Neural crest cell (in vitro differentiated cells): Measurements from ENCODE around the gene STX2. TPM values are rescaled to one million over a fixed set of nuclear protein-coding genes. Genes with fewer than 3 reads are reported as not detected.
"Not testable (repeated sequence)": the region's sequence is repeated elsewhere in the genome, so short reads cannot be mapped to it uniquely, and the experiment has no call there.

ENCODE experiments used
- DNase-seq: peaks from one replicate; pipeline ENCODE4 v3.0.0; 2021; ENCODE audit warnings: low read depth, mixed read lengths, low spot score
- H3K27ac Mint-ChIP-seq: one replicate; pipeline ENCODE4 v1.8.0; 2021; ENCODE audit warnings: mild to moderate bottlenecking, mixed read lengths; ENCODE audit not compliant: unreplicated experiment
- H3K27me3 Mint-ChIP-seq: 2 replicates; pipeline ENCODE4 v1.8.0; 2021; ENCODE audit warnings: low read depth, mild to moderate bottlenecking, mixed read lengths
- H3K36me3 Mint-ChIP-seq: 2 replicates; pipeline ENCODE4 v1.8.0; 2021; ENCODE audit warnings: low read depth, mild to moderate bottlenecking, mixed read lengths
- H3K4me1 Mint-ChIP-seq: 2 replicates; pipeline ENCODE4 v1.8.0; 2021; ENCODE audit warnings: mixed read lengths
- H3K4me3 Mint-ChIP-seq: one replicate; pipeline ENCODE4 v1.8.0; 2021; ENCODE audit warnings: mild to moderate bottlenecking, mixed read lengths
- H3K9me3 Mint-ChIP-seq: 2 replicates; pipeline ENCODE4 v1.8.0; 2021; ENCODE audit warnings: mixed read lengths
- CTCF ChIP-seq: fragments of 200-600 bp; sonication (generic); conservative IDR thresholded peaks from 2 replicates; pipeline ENCODE4 v1.5.0; 2021; ENCODE audit warnings: antibody characterized with exemption, mild to moderate bottlenecking
- long read RNA-seq: library from polyadenylated mRNA; unstranded; transcript quantifications from one replicate; pipeline ENCODE4 v2.0.0, GENCODE V29; 2020
- total RNA-seq: library from RNA; stranded (reverse); gene quantifications from 2 replicates; pipeline ENCODE4 v1.2.1, GENCODE V29; 2021

STX2 gene
- total RNA-seq: 31.0 and 32.7 TPM in 2 replicates
- long read RNA-seq, partial matches to known transcripts: 1 of 3 reads
- long read RNA-seq, other reads (novel, unspliced or antisense): 0 of 3 reads

GRCh38 chr12:130838951-130839769 is at the start of gene STX2:
Gene STX2 (minus strand): TSS chr12:130839250. CDS start chr12:130839099, 151 bp downstream.
- Mint-ChIP-seq H3K27ac (peak within 1 kb of the TSS; percentile 71), H3K4me1 (peaks cover 34% of the 10 kb centered on the region), H3K36me3 (no peaks in the 10 kb centered on the region), H3K4me3 (peak within 1 kb of the TSS; percentile 92), H3K27me3 (no peaks in the 10 kb centered on the region), H3K9me3 (no peaks in the 10 kb centered on the region)
- peak; percentile 28 for TF ChIP-seq CTCF
- DNase-seq: peak; percentile 85

- H3K4me3 Mint-ChIP-seq: not testable (repeated sequence)
These were observed 48.1 kb upstream of the STX2 start for GRCh38 chr12:130887190-130887589.

GRCh38 chr12:130881548-130881947 is 42.5 kb upstream of the STX2 start:
- H3K36me3 Mint-ChIP-seq: peaks cover 9% of the 10 kb centered on the region
- H3K4me1 Mint-ChIP-seq: peaks cover 16% of the 10 kb centered on the region
- TF ChIP-seq CTCF: no peak
- H3K4me3 Mint-ChIP-seq: no peak overlapping the region
- no peak overlapping the region for H3K27ac Mint-ChIP-seq
- H3K9me3 Mint-ChIP-seq: no peaks in the 10 kb centered on the region
- no peak for DNase-seq
- peaks cover 16% of the 10 kb centered on the region for H3K27me3 Mint-ChIP-seq

More at GRCh38 chr12:130887190-130887589, 48.1 kb upstream of the STX2 start:
- not testable (repeated sequence) for DNase-seq, H3K27ac Mint-ChIP-seq, H3K27me3 Mint-ChIP-seq, H3K36me3 Mint-ChIP-seq, H3K4me1 Mint-ChIP-seq, H3K9me3 Mint-ChIP-seq

GRCh38 chr12:130881046-130881445 is 42.0 kb upstream of the STX2 start:
- Mint-ChIP-seq H3K4me1 (peaks cover 19% of the 10 kb centered on the region), H3K4me3 (no peak overlapping the region), H3K36me3 (peaks cover 12% of the 10 kb centered on the region), H3K9me3 (no peaks in the 10 kb centered on the region), H3K27me3 (peaks cover 16% of the 10 kb centered on the region), H3K27ac (peak overlapping the region; percentile 39)
- no peak for TF ChIP-seq CTCF
- no peak for DNase-seq

- Mint-ChIP-seq H3K27ac (no peak overlapping the region), H3K4me1 (peaks cover 24% of the 10 kb centered on the region)
- DNase-seq: no peak
These were observed 41.4 kb upstream of the STX2 start for GRCh38 chr12:130880411-130880885.

More at GRCh38 chr12:130880411-130880885, 41.4 kb upstream of the STX2 start:
- TF ChIP-seq CTCF: no peak
- Mint-ChIP-seq H3K36me3 (peaks cover 17% of the 10 kb centered on the region), H3K27me3 (peaks cover 16% of the 10 kb centered on the region), H3K9me3 (no peaks in the 10 kb centered on the region), H3K4me3 (peak overlapping the region; percentile 21)
